OCI-LY1 (cell line): ENCODE data around the gene INTS15.
A peak's percentile ranks its signal among the peaks of the same experiment; 100 is the strongest.

ENCODE experiments used
- H2AFZ ChIP-seq: fragments of 200-600 bp; sonication (generic), shearing (Covaris generic); 2 replicates; pipeline ENCODE4 v1.6.0; 2014; ENCODE audit warnings: antibody characterized with exemption, mild to moderate bottlenecking, low read length
- H3F3A ChIP-seq: fragments of 200-600 bp; sonication (generic), shearing (Covaris generic); 2 replicates; pipeline ENCODE4 v1.6.0; 2014; ENCODE audit warnings: mild to moderate bottlenecking, antibody characterized with exemption, low read length, moderate library complexity; ENCODE audit not compliant: insufficient read depth
- H3K27ac ChIP-seq: fragments of 200-600 bp; sonication (generic); 2 replicates; pipeline ENCODE4 v1.5.1; 2014; ENCODE audit warnings: low read length, mixed run types, mild to moderate bottlenecking, low read depth; ENCODE audit not compliant: poor library complexity, severe bottlenecking
- H3K27me3 ChIP-seq: fragments of 200-600 bp; sonication (generic); 2 replicates; pipeline ENCODE4 v1.6.0; 2014; ENCODE audit warnings: antibody characterized with exemption, mild to moderate bottlenecking, low read length, moderate library complexity; ENCODE audit not compliant: insufficient read depth
- H3K36me3 ChIP-seq: fragments of 200-600 bp; sonication (generic); 2 replicates; pipeline ENCODE4 v1.6.1; 2014; ENCODE audit warnings: mild to moderate bottlenecking, antibody characterized with exemption, low read length, moderate library complexity, mixed read lengths; ENCODE audit not compliant: insufficient read depth
- H3K4me1 ChIP-seq: fragments of 200-600 bp; sonication (generic); 2 replicates; pipeline ENCODE4 v1.5.1; 2014; ENCODE audit warnings: mild to moderate bottlenecking, low read length, moderate library complexity; ENCODE audit not compliant: insufficient read depth, severe bottlenecking
- H3K4me2 ChIP-seq: fragments of 200-600 bp; sonication (generic), shearing (Covaris generic); 2 replicates; pipeline ENCODE4 v1.6.1; 2014; ENCODE audit warnings: low read length
- H3K4me3 ChIP-seq: fragments of 200-600 bp; sonication (generic); 2 replicates; pipeline ENCODE4 v1.5.1; 2014; ENCODE audit warnings: low read length, low read depth, mild to moderate bottlenecking, mixed read lengths; ENCODE audit not compliant: poor library complexity, severe bottlenecking
- H3K79me2 ChIP-seq: fragments of 200-600 bp; shearing (Covaris generic); 2 replicates; pipeline ENCODE4 v1.6.1; 2016; ENCODE audit warnings: mixed run types, low read length, mixed read lengths; ENCODE audit not compliant: insufficient read depth
- H3K9ac ChIP-seq: fragments of 200-600 bp; sonication (generic), shearing (Covaris generic); 2 replicates; pipeline ENCODE4 v1.6.1; 2014; ENCODE audit warnings: mild to moderate bottlenecking, low read length, mixed read lengths
- H3K9me2 ChIP-seq: fragments of 200-600 bp; sonication (generic), shearing (Covaris generic); 2 replicates; pipeline ENCODE4 v1.6.1; 2014; ENCODE audit warnings: low read depth, mild to moderate bottlenecking, low read length, mixed read lengths
- H3K9me3 ChIP-seq: fragments of 200-600 bp; shearing (Covaris generic); 2 replicates; pipeline ENCODE4 v1.6.1; 2014; ENCODE audit warnings: low read length, mixed read lengths
- H4K20me1 ChIP-seq: fragments of 200-600 bp; sonication (generic), shearing (Covaris generic); 2 replicates; pipeline ENCODE4 v1.6.0; 2016; ENCODE audit warnings: mild to moderate bottlenecking, low read length; ENCODE audit not compliant: insufficient read depth
- CTCF ChIP-seq: fragments of 200-600 bp; sonication (generic), shearing (Covaris generic); IDR thresholded peaks from 2 replicates; pipeline ENCODE4 v1.5.1; 2017; ENCODE audit warnings: mild to moderate bottlenecking, antibody characterized with exemption, low read length, moderate library complexity, mixed read lengths
- EZH2 ChIP-seq: fragments of 200-600 bp; sonication (generic), shearing (Covaris generic); IDR thresholded peaks from 2 replicates; pipeline ENCODE4 v1.8.0; 2017; ENCODE audit warnings: borderline replicate concordance, mixed run types, mild to moderate bottlenecking, antibody characterized with exemption, low read length, moderate library complexity, mixed read lengths

The INTS15 gene

GRCh38 chr7:6553448-6554044 is 36.3 kb upstream of the INTS15 start:
- no peaks in the 10 kb centered on the region for H4K20me1 ChIP-seq
- TF ChIP-seq EZH2 (no peak), CTCF (no peak)
- no peak overlapping the region for H3K27ac ChIP-seq
- no peak overlapping the region for H3K4me2 ChIP-seq
- H3K9ac ChIP-seq = no peak overlapping the region
- no peaks in the 10 kb centered on the region; the same call in none of the 2 replicates for H3K27me3 ChIP-seq
- no peak overlapping the region for H2AFZ ChIP-seq
- peaks cover 7% of the 10 kb centered on the region for H3K4me1 ChIP-seq
- H3K9me2 ChIP-seq = no peaks in the 10 kb centered on the region
- H3K9me3 ChIP-seq = no peaks in the 10 kb centered on the region
- H3F3A ChIP-seq = no peaks in the 10 kb centered on the region
- H3K79me2 ChIP-seq = no peaks in the 10 kb centered on the region
- H3K4me3 ChIP-seq = no peak overlapping the region
- H3K36me3 ChIP-seq = no peaks in the 10 kb centered on the region

- Histone ChIP-seq H3K4me2 (no peak overlapping the region), H3K9me2 (no peaks in the 10 kb centered on the region), H4K20me1 (no peaks in the 10 kb centered on the region), H3F3A (no peaks in the 10 kb centered on the region), H3K4me1 (peaks cover 7% of the 10 kb centered on the region), H3K27me3 (peaks cover 4% of the 10 kb centered on the region), H3K27ac (no peak overlapping the region), H3K36me3 (no peaks in the 10 kb centered on the region), H3K4me3 (no peak overlapping the region), H3K9me3 (no peaks in the 10 kb centered on the region), H3K9ac (no peak overlapping the region), H3K79me2 (no peaks in the 10 kb centered on the region), H2AFZ (no peak overlapping the region)
- TF ChIP-seq EZH2 (no peak), CTCF (no peak)
Observed at GRCh38 chr7:6554848-6555247, 35.0 kb upstream of the INTS15 start.

GRCh38 chr7:6556196-6556595 is 33.6 kb upstream of the INTS15 start:
- H2AFZ ChIP-seq = no peak overlapping the region
- H3K9me3 ChIP-seq = no peaks in the 10 kb centered on the region
- H3K9ac ChIP-seq = no peak overlapping the region
- H3F3A ChIP-seq = no peaks in the 10 kb centered on the region
- H3K79me2 ChIP-seq = no peaks in the 10 kb centered on the region
- no peak overlapping the region for H3K4me3 ChIP-seq
- H3K4me2 ChIP-seq = no peak overlapping the region
- H3K4me1 ChIP-seq = peaks cover 7% of the 10 kb centered on the region
- H3K27me3 ChIP-seq = peaks cover 5% of the 10 kb centered on the region
- no peaks in the 10 kb centered on the region for H3K36me3 ChIP-seq
- no peak for TF ChIP-seq EZH2
- TF ChIP-seq CTCF = peak; percentile 49; the same call in 1 of the 2 replicates
- H3K27ac ChIP-seq = no peak overlapping the region
- no peaks in the 10 kb centered on the region for H3K9me2 ChIP-seq
- H4K20me1 ChIP-seq = no peaks in the 10 kb centered on the region
